ENCODE results near the gene PRPH2.
"Not testable (repeated sequence)": the region's sequence is repeated elsewhere in the genome, so short reads cannot be mapped to it uniquely, and the experiment has no call there.

The PRPH2 gene

DNA sequence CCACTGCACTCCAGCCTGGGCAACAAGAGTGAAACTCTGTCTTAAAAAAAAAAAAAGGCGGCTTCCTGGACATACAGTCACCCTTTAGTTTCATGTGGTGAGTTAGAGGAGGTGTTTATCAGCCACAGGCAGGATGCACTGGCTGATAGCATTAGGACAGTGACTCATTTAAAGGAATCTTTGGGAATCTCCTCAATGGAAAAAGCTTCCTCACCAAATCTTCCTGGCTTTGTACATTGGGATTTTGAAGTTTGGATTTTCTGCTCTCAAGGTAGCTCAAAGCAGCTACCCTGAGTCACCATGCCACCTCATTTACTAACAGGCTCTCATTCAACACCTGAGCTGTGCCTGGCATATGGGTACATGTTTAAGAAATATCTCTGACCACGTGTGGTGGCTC lies 20.2 kb downstream of the PRPH2 start:
- DNase-seq, result no peak

DNA sequence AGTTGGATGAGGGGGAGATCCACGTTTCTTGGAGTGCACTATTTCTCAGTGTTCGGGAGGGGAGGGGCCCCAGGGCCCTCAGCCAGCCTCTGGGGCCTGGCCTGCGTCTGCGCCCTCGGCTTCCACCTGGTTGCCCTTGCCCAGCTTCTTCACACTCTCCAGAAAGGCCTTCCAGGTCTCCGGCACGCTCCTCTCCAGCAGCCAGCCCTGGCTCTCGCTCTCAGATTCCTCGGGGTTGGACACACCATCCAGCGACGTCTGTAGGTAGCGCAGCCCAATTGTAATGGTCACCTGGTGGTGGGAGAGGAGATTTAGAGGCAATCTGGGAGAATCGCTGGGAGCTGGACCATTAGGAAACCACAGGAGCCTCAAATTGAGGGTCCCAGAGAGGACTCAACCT lies 24.2 kb downstream of the PRPH2 start:
- DNase-seq, result no peak

DNA sequence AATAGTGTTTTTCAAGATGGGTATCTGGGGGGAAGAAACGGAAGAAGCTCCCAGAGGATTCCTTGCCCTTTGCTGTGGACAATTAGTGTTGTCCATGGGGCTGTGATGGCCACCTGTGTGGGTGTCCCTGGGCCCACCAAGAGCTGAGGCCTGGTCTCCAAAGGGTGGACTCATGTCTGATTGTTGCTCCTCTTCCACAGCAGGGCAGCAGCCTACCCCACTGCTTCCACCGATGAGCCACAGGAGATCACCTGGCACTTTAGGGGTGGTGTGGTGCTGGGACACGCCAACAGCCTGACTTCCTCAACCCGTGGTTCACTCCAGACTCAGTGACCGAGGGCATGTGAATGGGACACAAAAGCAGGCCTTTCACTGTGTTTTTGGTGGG lies 25.1 kb downstream of the PRPH2 start:
- DNase-seq, result no peak

DNA sequence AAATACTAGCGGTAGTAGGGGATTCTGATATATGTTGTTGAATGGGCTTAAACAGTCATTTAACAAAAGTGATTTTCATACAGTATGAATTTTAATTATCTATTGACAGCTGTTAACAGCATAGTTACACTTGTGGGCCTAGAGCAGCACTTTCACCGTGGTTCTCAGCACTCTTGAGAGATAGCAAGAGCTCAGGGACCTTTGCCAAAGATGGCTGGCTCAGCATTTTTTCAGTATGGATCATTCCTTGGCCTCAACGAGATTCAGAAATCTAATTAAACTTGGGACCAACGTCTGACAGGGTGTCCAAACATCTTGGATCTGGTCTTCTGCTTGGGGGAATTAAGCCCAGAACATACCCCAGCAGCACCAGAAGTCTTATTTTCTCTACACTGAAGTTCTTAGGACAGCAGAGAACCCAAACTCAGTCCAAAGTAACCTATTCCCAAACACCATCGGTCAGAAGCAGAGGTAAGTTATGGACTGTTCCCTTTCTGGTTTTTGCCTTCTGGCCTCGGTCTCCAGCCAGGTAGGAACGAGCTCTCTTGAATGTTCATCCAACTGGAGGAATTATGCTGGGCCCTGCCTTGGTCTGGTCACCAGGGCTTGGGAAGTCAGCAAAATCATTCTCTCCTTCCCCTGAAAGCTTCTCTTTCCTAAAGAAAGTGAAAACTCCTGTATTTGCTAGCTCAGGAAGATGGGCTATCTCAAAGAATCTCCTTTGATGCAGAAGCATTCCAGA lies 25.7 kb downstream of the PRPH2 start:
- no peak for DNase-seq

DNA sequence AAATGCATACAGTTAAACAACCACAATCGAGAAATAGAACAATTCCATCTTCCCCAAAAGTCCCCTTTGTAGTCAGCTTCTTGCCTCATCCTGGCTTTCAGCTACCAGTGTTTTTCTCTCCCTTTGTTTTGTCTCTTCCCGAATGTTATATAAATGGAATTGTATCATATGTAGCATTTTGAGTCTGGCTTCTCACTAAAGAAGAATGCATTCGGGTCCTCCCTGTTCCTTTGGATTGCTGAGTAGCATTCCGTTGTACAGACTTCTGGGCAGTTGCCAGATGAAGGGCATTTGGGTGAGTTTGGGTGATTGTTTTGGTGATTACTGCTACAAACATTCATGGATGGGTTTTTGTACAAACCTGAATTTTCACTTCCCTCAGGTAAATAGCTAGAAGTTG lies 27.8 kb downstream of the PRPH2 start:
- DNase-seq, result no peak

DNA sequence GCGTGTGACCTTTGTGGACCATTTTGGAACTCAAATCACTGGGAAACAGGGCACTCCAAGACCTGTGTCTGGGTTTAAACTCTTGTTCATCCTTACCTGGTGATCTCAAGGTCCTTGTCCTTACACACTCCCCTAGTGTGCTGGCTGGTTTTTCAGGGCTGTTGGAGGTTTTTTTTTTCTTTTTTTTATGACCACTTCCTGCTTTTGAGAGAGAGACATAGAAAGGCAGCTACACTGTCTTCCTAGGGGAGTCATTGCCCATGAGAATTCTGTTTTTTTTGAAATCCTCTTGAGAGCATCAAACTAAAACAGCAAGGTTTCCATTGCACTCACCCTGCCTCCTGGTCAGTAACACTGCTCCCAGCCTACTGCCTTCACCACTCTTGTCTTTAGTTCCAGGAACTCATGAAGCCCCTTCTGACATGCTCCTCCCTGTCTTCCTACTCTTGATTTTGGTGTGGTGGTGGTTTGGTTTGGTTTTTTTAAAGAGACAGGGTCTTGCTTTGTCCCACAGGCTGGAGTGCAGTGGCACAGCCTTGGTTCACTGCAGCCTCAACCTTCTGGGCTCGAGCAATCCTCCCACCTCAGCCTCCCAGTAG lies 28.6 kb downstream of the PRPH2 start:
- no peak for DNase-seq

DNA sequence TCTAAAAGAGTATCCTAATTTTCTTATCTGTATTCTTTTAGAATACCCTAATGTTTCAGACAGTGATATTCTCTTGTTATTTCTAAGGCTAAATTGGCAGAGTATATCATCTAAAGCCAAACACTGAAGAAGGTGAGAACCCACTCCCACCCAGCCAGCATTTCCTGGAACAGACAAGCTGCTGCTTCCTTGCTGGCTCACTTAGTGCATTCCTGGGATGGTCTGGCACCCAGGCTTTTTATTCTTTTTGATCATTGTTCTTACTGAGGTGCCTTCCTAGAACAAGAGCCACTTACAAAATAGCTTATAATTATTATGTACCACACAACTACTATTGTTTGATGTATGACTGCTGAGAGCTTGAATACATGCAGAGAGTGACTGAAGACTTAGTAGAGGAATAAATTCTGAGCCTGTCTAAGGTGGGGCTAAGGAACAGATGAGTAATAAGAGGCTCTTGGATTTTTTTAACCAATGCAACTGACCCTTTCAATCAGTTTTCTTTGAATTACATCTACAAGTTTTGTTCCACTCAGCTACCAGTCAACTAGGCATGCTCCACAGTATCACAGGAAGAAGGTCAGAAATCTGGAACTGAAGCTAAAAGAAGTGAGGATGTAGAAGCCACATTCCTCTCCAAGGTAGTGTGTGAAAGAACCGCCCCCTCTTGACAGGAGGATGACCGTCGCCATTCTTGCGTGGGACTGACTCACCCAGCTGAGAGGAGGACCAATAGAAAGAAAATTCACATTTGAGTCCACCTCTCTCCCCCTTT lies 30.1 kb downstream of the PRPH2 start:
- peak in 4 of 58 donors; percentile 10 to 21 (median 12) for DNase-seq

DNA sequence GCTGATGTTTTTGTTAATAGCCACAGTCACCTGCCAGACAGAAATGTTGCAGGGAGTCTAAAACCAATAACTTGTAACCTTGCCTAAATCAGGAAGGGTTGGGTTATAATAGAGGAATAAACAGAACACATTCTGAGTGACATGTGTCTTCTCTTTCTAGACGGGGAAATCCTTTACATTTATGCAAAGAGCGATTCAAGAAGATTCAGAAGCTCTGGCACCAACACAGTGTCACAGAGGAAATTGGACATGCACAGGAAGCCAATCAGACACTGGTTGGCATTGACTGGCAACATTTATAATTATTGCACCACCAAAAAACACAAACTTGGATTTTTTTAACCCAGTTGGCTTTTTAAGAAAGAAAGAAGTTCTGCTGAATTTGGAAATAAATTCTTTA lies 31.5 kb downstream of the PRPH2 start:
- no peak for DNase-seq

DNA sequence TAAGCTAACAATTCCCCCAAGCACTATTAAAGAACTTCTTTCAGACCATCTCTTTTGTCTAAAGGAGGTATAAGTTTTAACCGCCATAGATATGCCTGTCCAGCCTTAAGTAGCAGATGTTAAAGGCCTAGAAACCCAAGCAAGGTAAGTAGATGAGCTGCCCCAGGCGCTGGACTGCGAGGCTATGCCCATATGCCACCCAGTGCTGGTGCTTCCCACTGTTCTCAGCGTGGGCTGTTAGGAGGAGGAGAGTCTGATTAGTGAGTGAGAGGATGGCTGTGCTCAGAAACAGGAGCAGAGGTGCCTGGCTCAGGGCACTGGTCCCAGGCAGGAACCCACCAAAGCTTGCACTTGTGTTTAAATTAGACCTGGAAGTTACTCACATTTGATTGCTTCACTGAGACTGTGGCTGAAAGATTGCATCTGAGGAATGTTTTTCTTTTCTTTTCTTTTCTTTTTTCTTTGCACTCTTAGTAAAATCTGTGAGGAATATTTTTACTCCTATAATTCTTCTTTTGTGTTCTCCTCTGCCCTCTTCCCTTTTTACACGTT lies 32.2 kb downstream of the PRPH2 start:
- DNase-seq, result no peak

DNA sequence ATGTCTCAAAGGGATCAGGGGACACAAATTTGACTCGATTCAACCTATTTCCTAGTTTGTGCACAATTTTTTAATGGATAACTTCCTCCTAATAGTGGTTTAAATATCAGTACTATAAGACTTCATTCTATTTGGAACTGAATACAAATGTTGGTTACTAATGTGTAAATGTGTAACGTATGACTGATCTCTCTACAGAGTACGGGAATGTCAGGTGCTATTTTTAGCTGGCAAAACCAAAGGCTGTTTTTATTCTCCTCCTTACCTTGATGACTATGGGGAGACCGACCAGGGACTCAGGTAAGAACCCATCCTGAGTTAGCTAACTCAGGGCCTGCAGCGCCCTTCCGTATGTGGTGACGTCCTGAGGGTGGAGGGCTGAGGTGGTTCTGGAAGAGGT lies 33.0 kb downstream of the PRPH2 start:
- DNase-seq, result no peak

DNA sequence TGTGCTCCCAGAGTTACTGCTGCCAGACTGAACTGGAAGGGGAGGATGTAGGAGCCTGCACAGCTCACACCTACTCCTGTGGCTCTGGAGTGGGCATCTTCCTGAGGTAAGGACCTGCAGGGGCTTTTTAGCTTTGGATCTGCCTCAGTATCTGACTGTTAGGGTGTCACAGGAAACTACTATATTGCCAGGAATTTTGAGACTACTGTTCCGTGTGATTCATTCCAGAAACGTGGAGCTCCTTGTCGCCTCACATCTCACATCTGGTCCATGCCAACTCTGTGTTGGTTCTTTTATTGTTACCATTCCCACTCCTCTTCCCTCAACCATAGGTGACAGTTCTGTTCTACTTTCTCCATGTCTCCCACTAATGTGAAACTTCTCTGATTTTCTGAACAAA lies 34.1 kb downstream of the PRPH2 start:
- DNase-seq, result no peak

DNA sequence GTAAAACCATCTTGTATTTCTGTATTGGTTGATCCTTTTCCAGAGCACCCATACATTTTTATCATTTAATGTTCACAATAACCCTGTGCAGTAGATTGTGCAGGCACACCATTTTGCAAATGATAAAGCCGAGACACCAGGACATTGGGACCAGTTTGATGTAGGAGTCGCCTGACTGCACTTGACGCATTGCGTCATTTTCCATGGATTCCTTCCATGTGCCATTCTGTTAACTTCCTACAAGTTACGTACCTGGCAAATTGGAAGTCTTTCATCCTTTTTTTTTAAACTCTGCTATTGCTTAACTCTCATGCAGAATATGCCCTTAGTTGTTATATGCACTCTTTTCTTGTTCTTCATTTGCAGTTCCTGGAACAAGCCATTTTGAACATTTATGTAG lies 43.0 kb downstream of the PRPH2 start:
- no peak for DNase-seq

DNA sequence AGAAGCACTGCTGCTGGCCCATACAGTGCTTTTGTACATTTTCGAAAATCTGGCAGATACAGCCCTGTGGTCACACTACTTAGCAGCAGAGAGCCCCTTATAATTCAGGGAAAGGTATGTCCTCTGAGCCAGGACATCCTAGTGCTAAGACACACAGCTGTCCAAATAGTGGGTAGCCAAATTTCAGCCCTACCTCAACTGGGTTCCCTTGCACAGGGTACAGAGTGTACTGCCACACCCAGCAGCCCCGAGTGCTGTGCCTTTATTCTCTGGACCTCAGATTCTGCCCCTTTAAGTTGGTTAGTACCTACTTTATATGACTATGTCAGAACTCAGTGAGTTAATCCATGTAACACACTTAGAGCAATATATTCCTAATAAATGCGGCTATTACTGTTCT lies 47.6 kb downstream of the PRPH2 start:
- no peak for DNase-seq

DNA sequence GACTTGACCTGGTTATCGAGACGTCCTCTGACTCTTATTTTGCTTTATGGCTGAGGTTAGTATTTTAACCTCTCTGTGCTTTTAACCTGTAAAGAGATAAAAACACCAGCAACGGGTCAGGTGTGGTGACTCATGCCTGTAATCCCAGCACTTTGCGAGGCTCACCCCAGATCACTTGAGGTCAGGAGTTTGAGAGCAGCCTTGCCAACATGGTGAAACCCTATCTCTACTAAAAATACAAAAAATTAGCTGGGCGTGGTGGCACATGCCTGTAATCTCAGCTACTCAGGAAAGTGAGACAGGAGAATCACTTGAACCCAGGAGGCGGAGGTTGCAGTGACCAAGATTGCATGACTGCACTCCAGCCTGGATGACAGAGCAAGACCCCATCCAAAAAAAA lies 48.0 kb downstream of the PRPH2 start:
- DNase-seq, result not testable (repeated sequence)

DNA sequence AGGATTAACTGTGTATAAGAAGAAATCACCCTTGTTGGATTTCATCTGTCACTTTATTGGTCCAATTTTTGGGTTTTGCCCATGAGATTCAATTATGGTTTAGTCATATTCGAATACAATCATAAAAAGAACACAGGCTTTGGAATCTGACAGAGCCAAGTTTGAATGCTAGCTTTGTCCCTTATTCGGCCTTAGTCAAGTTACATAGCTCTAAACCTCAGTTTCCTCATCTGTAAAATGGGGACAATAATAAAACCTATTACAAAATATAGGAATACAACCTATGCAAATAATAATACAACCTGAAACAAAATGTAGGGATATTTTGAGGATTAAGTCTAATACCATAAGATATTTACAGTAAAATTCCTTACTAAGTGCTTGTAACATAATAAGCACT lies 57.7 kb downstream of the PRPH2 start:
- no peak for DNase-seq

DNA sequence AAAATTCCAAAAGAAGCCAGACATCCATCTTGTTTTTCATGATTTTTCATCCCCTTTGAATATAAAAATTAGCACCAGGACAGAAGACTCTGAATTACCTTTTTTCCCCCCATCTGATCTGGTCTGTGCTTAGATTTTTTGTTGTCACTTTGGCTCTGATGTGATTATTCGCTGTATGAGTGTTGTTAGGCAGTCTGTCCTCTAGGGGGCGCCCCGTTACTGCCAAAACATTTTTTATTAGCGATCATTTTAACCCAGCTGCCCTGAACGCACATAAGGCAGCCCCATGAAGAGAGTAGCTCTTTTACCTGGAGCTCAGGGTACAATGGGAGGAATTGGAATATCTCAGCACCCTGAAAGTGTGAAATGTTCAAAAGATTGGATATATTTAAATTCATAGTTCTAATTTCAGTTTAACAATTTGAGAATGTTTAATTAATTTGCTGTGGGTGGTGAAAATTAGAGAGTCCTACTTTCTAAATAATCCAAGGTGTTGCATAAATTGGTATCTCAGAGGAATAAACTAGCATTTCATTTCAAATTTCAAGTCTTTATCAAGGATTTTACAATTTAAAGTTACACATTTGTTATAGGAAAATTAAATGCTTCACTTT lies 60.8 kb downstream of the PRPH2 start:
- peak in 51 of 58 donors; percentile 3 to 86 (median 48) for DNase-seq

DNA sequence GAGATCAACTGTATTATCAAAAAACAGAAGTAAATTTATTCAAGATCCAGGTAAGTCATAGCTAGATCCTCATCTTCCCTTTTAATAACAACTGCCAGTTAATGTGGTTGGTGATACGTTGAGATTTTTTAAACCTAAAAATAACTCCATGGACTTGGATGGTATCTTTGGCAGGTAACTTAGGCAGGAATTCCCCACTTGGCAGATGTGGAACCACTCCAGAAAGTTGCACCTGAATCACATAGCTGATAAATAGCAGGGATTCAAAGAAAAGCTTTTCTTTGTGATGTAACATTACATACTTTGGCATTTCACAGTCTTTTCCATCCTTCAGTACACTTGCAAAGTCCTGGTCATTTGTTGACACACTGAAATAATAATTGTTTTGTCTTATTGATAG lies 62.6 kb downstream of the PRPH2 start:
- no peak for DNase-seq

DNA sequence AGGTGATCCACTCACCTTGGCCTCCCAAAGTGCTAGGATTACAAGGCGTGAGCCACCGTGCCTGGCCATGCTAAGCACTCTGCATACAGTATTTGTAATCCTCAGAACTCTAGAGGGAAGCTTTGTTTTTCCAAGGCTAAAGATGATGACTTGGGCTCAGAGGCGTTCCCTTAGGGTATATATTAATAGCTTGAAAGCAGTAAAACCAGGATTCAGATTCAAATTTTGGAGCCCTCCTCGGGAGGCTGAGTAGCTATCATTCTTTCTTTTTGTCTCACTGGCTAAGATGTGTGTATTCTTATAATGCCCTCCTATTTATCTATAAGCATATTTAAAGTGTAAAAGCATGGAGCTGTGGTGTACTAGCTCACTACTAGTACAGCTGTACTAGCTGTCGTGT lies 68.5 kb downstream of the PRPH2 start:
- no peak for DNase-seq

DNA sequence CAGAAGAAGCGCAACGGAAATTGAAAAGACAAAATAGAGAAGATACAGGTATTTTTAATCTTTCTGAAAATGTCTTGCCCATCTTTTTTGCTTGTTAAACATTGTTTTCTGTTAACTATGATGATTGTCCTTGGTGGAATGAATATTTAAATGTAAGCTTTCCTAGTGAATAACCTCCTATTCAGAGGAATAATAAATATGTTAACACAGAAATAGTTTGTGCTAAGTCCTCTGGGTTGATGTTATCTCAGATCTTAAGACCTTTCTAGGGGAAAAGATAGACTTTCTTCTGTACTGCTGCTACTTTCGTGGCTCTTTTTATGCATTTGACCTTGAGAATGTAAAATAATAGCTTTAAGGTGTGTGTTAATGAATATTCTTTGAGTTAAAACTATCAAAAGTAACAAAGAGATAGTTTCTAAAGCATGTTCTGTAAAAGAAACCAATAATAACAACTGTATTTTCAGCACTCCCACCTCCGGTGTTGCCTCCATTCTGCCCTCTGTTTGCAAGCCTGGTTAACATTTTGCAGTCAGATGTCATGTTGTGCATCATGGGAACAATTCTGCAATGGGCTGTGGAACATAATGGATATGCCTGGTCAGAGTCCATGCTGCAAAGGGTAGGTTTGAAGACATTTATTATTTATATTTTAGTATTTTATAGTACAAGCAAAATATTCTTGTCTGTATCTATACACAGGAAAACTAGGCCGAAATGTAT lies 70.2 kb downstream of the PRPH2 start:
- no peak for DNase-seq

Data from anterior cingulate cortex (tissue), 58 donors.